Measurements from ENCODE around the gene CPNE1. TPM values are rescaled to one million over a fixed set of nuclear protein-coding genes. Genes with fewer than 3 reads are reported as not detected.

CPNE1 gene
- total RNA-seq, 1 donor from 2014 or later: 293 TPM

DNA sequence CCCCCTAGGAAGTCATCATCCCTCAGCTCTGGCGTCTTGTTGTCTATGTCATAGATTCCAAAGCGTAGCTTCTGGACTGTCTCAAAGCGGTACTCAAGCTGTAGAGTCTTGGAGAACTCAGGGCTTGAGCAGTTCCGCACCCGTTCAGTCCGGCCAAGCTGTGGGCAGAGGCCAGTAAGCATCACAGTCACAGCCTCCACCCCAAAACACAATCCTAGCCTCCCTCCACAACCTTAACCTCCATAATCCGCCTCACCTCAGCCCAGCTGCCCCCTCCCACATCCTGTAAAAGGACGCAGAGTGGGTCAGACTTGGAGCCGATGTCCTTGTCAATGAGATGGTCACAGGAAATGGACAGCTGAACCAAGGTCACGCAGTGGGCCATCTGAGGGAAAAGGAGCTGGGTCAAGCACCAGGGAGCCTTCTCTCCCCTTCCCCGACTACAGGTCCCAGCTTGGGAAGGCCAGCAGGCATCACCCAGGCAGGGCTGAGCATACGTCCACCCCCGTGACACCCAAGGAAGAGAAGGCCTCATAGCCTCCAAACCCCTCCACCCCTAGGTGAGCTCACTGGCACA is 32.1 kb downstream of the CPNE1 start:
- Mint-ChIP-seq H3K4me1 (ENCODE audit: low read depth) (peaks cover 13% of the 10 kb centered on the region), H3K27ac (peak overlapping the region; percentile 44), H3K36me3 (ENCODE audit: insufficient read depth) (peaks cover 12% of the 10 kb centered on the region), H3K9me3 (ENCODE audit: low read depth) (no peaks in the 10 kb centered on the region), H3K27me3 (no peaks in the 10 kb centered on the region), H3K4me3 (ENCODE audit: low read depth) (no peak overlapping the region)
- no peak for TF ChIP-seq CTCF (IDR thresholded peaks at IDR 0.05; ENCODE audit: unreplicated experiment)
- no peak for DNase-seq (ENCODE audit: low spot score, unreplicated experiment)

- Mint-ChIP-seq H3K36me3 (ENCODE audit: insufficient read depth) (peaks cover 22% of the 10 kb centered on the region), H3K27me3 (no peaks in the 10 kb centered on the region), H3K9me3 (ENCODE audit: low read depth) (no peaks in the 10 kb centered on the region), H3K4me3 (ENCODE audit: low read depth) (no peak overlapping the region), H3K27ac (no peak overlapping the region), H3K4me1 (ENCODE audit: low read depth) (peaks cover 4% of the 10 kb centered on the region)
- no peak for TF ChIP-seq CTCF (IDR thresholded peaks at IDR 0.05; ENCODE audit: unreplicated experiment)
- DNase-seq (ENCODE audit: low spot score, unreplicated experiment): no peak
Observed at GRCh38 chr20:35630636-35631035, 34.1 kb downstream of the CPNE1 start.

GRCh38 chr20:35629427-35630145 is 35.1 kb downstream of the CPNE1 start:
- no peak for TF ChIP-seq CTCF (IDR thresholded peaks at IDR 0.05; ENCODE audit: unreplicated experiment)
- no peak for DNase-seq (ENCODE audit: low spot score, unreplicated experiment)
- Mint-ChIP-seq H3K4me3 (ENCODE audit: low read depth) (no peak overlapping the region), H3K4me1 (ENCODE audit: low read depth) (no peaks in the 10 kb centered on the region), H3K36me3 (ENCODE audit: insufficient read depth) (peaks cover 25% of the 10 kb centered on the region), H3K9me3 (ENCODE audit: low read depth) (no peaks in the 10 kb centered on the region), H3K27ac (peak overlapping the region; percentile 69), H3K27me3 (no peaks in the 10 kb centered on the region)

GRCh38 chr20:35627121-35627520 is 37.6 kb downstream of the CPNE1 start:
- peaks cover 24% of the 10 kb centered on the region for H3K36me3 Mint-ChIP-seq (ENCODE audit: insufficient read depth)
- H3K27ac Mint-ChIP-seq: no peak overlapping the region
- TF ChIP-seq CTCF (IDR thresholded peaks at IDR 0.05; ENCODE audit: unreplicated experiment): no peak
- no peak overlapping the region for H3K4me3 Mint-ChIP-seq (ENCODE audit: low read depth)
- no peaks in the 10 kb centered on the region for H3K27me3 Mint-ChIP-seq
- H3K4me1 Mint-ChIP-seq (ENCODE audit: low read depth): no peaks in the 10 kb centered on the region
- H3K9me3 Mint-ChIP-seq (ENCODE audit: low read depth): no peaks in the 10 kb centered on the region
- no peak for DNase-seq (ENCODE audit: low spot score, unreplicated experiment)

DNA sequence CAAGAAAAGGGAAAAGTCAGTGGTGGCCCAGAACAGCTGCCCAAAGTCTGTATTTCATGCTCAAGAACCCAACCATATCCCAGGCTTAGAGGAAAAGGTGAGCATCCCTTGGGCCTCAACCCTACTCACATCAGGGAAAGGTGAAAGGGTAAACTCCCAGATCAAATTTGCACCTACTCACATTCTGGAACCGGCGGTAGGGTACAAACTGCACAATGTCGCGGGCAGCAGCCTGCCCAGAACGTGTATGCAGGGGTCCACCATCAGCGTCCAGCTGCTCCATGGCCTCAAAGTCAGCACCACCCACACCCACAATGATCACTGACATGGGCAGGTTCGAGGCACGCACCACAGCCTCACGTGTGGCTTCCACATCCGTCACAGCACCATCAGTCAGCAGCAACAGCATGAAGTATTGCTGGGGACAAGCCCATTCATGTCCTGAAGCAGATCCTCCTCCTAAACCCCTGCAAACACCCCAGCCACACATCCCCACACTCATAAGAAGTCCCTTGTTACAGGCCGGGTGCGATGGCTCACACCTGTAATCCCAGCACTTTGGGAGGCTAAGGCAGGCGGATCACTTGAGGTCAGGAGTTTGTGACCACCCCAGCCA is 38.2 kb downstream of the CPNE1 start:
- Mint-ChIP-seq H3K4me1 (ENCODE audit: low read depth) (no peaks in the 10 kb centered on the region), H3K27me3 (no peaks in the 10 kb centered on the region), H3K27ac (no peak overlapping the region), H3K4me3 (ENCODE audit: low read depth) (no peak overlapping the region), H3K9me3 (ENCODE audit: low read depth) (no peaks in the 10 kb centered on the region), H3K36me3 (ENCODE audit: insufficient read depth) (peaks cover 27% of the 10 kb centered on the region)
- no peak for TF ChIP-seq CTCF (IDR thresholded peaks at IDR 0.05; ENCODE audit: unreplicated experiment)
- DNase-seq (ENCODE audit: low spot score, unreplicated experiment): no peak
